Endothelial cell of umbilical vein (primary cell): ENCODE measurements around the gene MRPL4. TPM values are rescaled to one million over a fixed set of nuclear protein-coding genes. Genes with fewer than 3 reads are reported as not detected.

Experiments
- BruUV-seq: library from RNA; stranded (reverse); fragments of 400-500 nt; replicated peaks from 2 replicates; lab custom pipeline; 2021; lab: Mats Ljungman, UMichigan
- CTCF ChIA-PET: fragments of 300-600, 350-600 bp; sonication (Branson Sonifier 250); formaldehyde crosslinking; loops from one replicate; lab custom pipeline; 2021; ENCODE audit warnings: antibody characterized with exemption, inconsistent platforms; lab: Charles Lee
- POLR2A ChIA-PET: fragments of 300-600, 350-600 bp; sonication (Branson Sonifier 250); formaldehyde crosslinking; loops from one replicate; lab custom pipeline; 2021; ENCODE audit warnings: antibody characterized with exemption, inconsistent platforms; lab: Charles Lee
- DNase-seq: peaks from one replicate; pipeline ENCODE4 v3.0.0-alpha.2; 2011; ENCODE audit warnings: low read depth, low spot score
- FAIRE-seq: peaks from 2 replicates; lab custom pipeline; 2011; peaks lifted over from hg19 to GRCh38; lab: Jason Lieb, UNC
- H2AFZ ChIP-seq: 2 replicates; pipeline ENCODE4 v1.6.0; 2012; ENCODE audit warnings: low read depth, low read length, control low read depth, inconsistent platforms
- H3K27ac ChIP-seq: 2 replicates; pipeline ENCODE4 v1.5.1; 2011; ENCODE audit warnings: low read depth, mild to moderate bottlenecking, control low read depth, low read length, moderate library complexity; ENCODE audit not compliant: insufficient read depth
- H3K27me3 ChIP-seq, 2 experiments: 2 replicates each; pipeline versions ENCODE4 v1.6.0 to v1.6.1; 2011; ENCODE audit warnings: low read length in 2 of 2, mixed read lengths in 1 of 2; ENCODE audit not compliant: control insufficient read depth in 2 of 2, insufficient read depth in 2 of 2
- H3K36me3 ChIP-seq, 2 experiments: 2 replicates in 1 of 2; 3 replicates in 1 of 2; pipeline ENCODE4 v1.5.1; 2011; ENCODE audit warnings: low read length in 2 of 2, mild to moderate bottlenecking in 1 of 2, moderate library complexity in 1 of 2; ENCODE audit not compliant: control insufficient read depth in 2 of 2, insufficient read depth in 2 of 2; ENCODE audit errors: extremely low read depth in 1 of 2
- H3K4me1 ChIP-seq: 3 replicates; pipeline ENCODE4 v1.5.1; 2011; ENCODE audit warnings: mild to moderate bottlenecking, low read length; ENCODE audit not compliant: control insufficient read depth, insufficient read depth; ENCODE audit errors: extremely low read depth
- H3K4me2 ChIP-seq: 2 replicates; pipeline ENCODE4 v1.6.1; 2011; ENCODE audit warnings: low read length, control low read depth, mixed read lengths; ENCODE audit not compliant: insufficient read depth
- H3K4me3 ChIP-seq, 3 experiments: fragments of 200-600 bp in 1 of 3; sonication (generic), shearing (Covaris generic) in 1 of 3; replicated peaks in 1 of 3; 2 replicates each; pipeline ENCODE4 v1.5.1; 2011 to 2016; ENCODE audit warnings: control low read depth in 3 of 3, low read length in 3 of 3, mild to moderate bottlenecking in 2 of 3, inconsistent platforms in 1 of 3, low read depth in 1 of 3, moderate library complexity in 1 of 3; ENCODE audit not compliant: insufficient read depth in 1 of 3
- H3K79me2 ChIP-seq: 2 replicates; pipeline ENCODE4 v1.6.0; 2012; ENCODE audit warnings: low read length, inconsistent platforms; ENCODE audit not compliant: control insufficient read depth, insufficient read depth
- H3K9ac ChIP-seq: replicated peaks from 2 replicates; pipeline ENCODE3; 2011; ENCODE audit warnings: low read length, control low read depth; ENCODE audit not compliant: insufficient read depth; ENCODE audit errors: extremely low read depth
- H3K9me1 ChIP-seq: replicated peaks from 3 replicates; pipeline ENCODE4 v1.6.0; 2011; ENCODE audit warnings: mild to moderate bottlenecking, low read length; ENCODE audit not compliant: control insufficient read depth, insufficient read depth; ENCODE audit errors: extremely low read depth
- H3K9me3 ChIP-seq: replicated peaks from 2 replicates; pipeline ENCODE4 v1.5.1; 2012; ENCODE audit warnings: low read length, inconsistent platforms; ENCODE audit not compliant: control insufficient read depth, insufficient read depth
- H4K20me1 ChIP-seq: replicated peaks from 2 replicates; pipeline ENCODE3; 2011; ENCODE audit warnings: mild to moderate bottlenecking, low read length; ENCODE audit not compliant: control insufficient read depth, insufficient read depth; ENCODE audit errors: extremely low read depth
- EZH2 ChIP-seq: IDR thresholded peaks from 2 replicates; pipeline ENCODE4 v1.6.1; 2012; ENCODE audit warnings: borderline replicate concordance, low read depth, mild to moderate bottlenecking, moderate library complexity, low read length, inconsistent platforms; ENCODE audit not compliant: severe bottlenecking
- FOS ChIP-seq: IDR thresholded peaks from 2 replicates; pipeline ENCODE4 v1.6.1; 2011; ENCODE audit warnings: mild to moderate bottlenecking, low read length, moderate library complexity, borderline replicate concordance; ENCODE audit not compliant: insufficient read depth
- GATA2 ChIP-seq: IDR thresholded peaks from 2 replicates; pipeline ENCODE4 v1.7.0; 2011; ENCODE audit warnings: low read depth, mild to moderate bottlenecking, moderate library complexity, mixed read lengths, low read length; ENCODE audit not compliant: insufficient read length, insufficient read depth
- JUN ChIP-seq: IDR thresholded peaks from 2 replicates; pipeline ENCODE4 v1.6.1; 2011; ENCODE audit warnings: borderline replicate concordance, low read depth; ENCODE audit not compliant: insufficient read length, insufficient read depth
- MYC ChIP-seq: IDR thresholded peaks from one replicate; pipeline ENCODE4 v1.6.1; 2011; ENCODE audit warnings: mild to moderate bottlenecking, low read depth, low read length
- POLR2A ChIP-seq: IDR thresholded peaks from 2 replicates; pipeline ENCODE4 v1.6.1; 2012; ENCODE audit warnings: low read depth, mild to moderate bottlenecking, control low read depth, low read length
- POLR2AphosphoS5 ChIP-seq: IDR thresholded peaks from 2 replicates; pipeline ENCODE4 v1.6.1; 2012; ENCODE audit warnings: low read depth, mild to moderate bottlenecking, control low read depth, low read length, moderate library complexity; ENCODE audit not compliant: insufficient read depth
- dilution Hi-C: fragments of 300-500 bp; cut with MboI; formaldehyde crosslinking; loops from one replicate; pipeline ENCODE4 v1.15.0; 2019; ENCODE audit warnings: low sequenced_read_pairs; ENCODE audit not compliant: extremely low pct_ligation_motif_present
- intact Hi-C: fragments of 100-400 bp; cut with micrococcal nuclease; formaldehyde crosslinking; loops from one replicate; pipeline ENCODE4 v1.10.0; 2022
- polyA plus RNA-seq, 4 experiments: library from polyadenylated mRNA; depleted of rRNA in 3 of 4; stranded (reverse) in 3 of 4; unstranded in 1 of 4; fragments of >200 nt; gene quantifications; 2 replicates each; pipeline versions ENCODE4 v1.2.1 to v1.2.3, GENCODE V29; 2011 to 2012; ENCODE audit warnings: missing spikeins in 1 of 4
- total RNA-seq: library from RNA; stranded (reverse); gene quantifications from 2 replicates; pipeline ENCODE4 v1.2.3, GENCODE V29; 2021
- TF ChIP-seq, protein P1 (sequence below): IDR thresholded peaks from 2 replicates; pipeline ENCODE4 v1.6.1; 2011; ENCODE audit not compliant: insufficient read depth, insufficient read length
- TF ChIP-seq, protein P2 (sequence below), 2 donors: IDR thresholded peaks; 1 replicate in 1 of 2; 2 replicates in 1 of 2; pipeline ENCODE4 v1.5.1; 2011; ENCODE audit warnings: low read length in 2 of 2, mild to moderate bottlenecking in 2 of 2, moderate library complexity in 2 of 2, control low read depth in 1 of 2, inconsistent platforms in 1 of 2, low read depth in 1 of 2; ENCODE audit not compliant: insufficient read depth in 1 of 2; ENCODE audit errors: extremely low read depth in 1 of 2

The MRPL4 gene
- total and polyA plus RNA-seq, 2 donors (not counting 3 experiments of a cell fraction or from before 2014, with no cell fraction given): 70.4 to 118 TPM

DNA sequence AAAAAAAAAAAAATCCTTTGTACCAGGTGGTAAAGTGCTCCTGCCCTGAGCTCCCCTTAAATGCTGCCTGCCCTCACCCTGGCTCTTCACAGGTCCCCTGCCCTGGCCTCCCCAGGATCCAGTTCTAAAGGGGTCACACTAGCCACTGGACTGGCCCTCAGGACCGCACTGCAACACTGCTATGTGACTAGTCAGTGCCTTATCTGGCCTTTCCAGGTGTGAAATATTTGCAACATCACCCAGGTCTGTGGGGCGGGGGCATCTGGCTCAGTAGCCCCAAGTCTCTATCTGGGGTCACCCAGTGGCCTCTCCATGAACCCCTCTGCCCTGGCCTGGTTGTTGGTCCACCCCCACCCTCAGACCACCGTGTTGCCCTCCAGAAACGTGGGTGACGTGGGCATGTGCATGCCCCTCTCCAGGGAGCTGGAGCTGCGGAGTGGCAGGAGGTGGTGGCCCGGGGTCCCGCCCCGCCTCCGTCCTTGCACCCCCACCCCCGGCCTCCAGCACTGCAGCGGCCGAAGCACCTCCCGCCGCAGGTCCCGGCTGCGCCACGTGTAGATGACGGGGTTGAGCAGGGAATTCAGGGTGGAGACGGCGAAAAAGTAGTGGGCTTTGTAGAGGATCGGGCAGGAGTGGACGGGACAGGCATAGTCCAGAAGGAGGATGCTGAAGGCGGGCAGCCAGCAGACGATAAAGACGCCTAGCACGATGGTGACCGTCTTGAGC, 28.4 kb upstream of the MRPL4 start:
- Histone ChIP-seq H3K9ac (no peak overlapping the region), H3K4me1 (no peaks in the 10 kb centered on the region), H3K9me3 (no peaks in the 10 kb centered on the region), H2AFZ (no peak overlapping the region), H3K27me3 (no peaks in the 10 kb centered on the region), H3K36me3 (no peaks in the 10 kb centered on the region), H3K4me2 (no peak overlapping the region), H3K27ac (no peak overlapping the region), H3K79me2 (no peaks in the 10 kb centered on the region), H4K20me1 (no peaks in the 10 kb centered on the region), H3K4me3 (no peak overlapping the region), H3K9me1 (no peaks in the 10 kb centered on the region)
- CTCF ChIA-PET: no interaction called here
- intact Hi-C loops (no loop called here), dilution Hi-C loops (no loop called here)
- DNase-seq (no peak), FAIRE-seq (no peak)
- POLR2A ChIA-PET: no interaction called here
- no TSS peak for BruUV-seq
- no peak for TF ChIP-seq POLR2AphosphoS5
- TF ChIP-seq GATA2: no peak
- TF ChIP-seq POLR2A: no peak
- TF ChIP-seq MYC: no peak
- TF ChIP-seq, protein P1, sequence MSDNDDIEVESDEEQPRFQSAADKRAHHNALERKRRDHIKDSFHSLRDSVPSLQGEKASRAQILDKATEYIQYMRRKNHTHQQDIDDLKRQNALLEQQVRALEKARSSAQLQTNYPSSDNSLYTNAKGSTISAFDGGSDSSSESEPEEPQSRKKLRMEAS: no peak
- TF ChIP-seq EZH2: no peak
- no peak for TF ChIP-seq FOS
- TF ChIP-seq, protein P2, sequence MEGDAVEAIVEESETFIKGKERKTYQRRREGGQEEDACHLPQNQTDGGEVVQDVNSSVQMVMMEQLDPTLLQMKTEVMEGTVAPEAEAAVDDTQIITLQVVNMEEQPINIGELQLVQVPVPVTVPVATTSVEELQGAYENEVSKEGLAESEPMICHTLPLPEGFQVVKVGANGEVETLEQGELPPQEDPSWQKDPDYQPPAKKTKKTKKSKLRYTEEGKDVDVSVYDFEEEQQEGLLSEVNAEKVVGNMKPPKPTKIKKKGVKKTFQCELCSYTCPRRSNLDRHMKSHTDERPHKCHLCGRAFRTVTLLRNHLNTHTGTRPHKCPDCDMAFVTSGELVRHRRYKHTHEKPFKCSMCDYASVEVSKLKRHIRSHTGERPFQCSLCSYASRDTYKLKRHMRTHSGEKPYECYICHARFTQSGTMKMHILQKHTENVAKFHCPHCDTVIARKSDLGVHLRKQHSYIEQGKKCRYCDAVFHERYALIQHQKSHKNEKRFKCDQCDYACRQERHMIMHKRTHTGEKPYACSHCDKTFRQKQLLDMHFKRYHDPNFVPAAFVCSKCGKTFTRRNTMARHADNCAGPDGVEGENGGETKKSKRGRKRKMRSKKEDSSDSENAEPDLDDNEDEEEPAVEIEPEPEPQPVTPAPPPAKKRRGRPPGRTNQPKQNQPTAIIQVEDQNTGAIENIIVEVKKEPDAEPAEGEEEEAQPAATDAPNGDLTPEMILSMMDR (IDR thresholded peaks at IDR 0.05; ENCODE audit: extremely low read depth in 1 of 2, insufficient read depth in 1 of 2, low read depth in 1 of 2, low read length in 2 of 2): no peak
- no peak for TF ChIP-seq JUN
